Astrocyte (in vitro differentiated cells and primary cell): ENCODE data around the gene NUBP1. TPM values are rescaled to one million over a fixed set of nuclear protein-coding genes. Genes with fewer than 3 reads are reported as not detected.

Experiments used
- DNase-seq: peaks from one replicate; pipeline ENCODE4 v3.0.0-alpha.2; 2010; ENCODE audit warnings: low read depth
- FAIRE-seq: peaks from 2 replicates; lab custom pipeline; 2011; peaks lifted over from hg19 to GRCh38; lab: Jason Lieb, UNC
- H2AFZ ChIP-seq: 2 replicates; pipeline ENCODE4 v1.6.0; 2012; ENCODE audit warnings: low read depth, low read length, inconsistent platforms
- H3K27ac ChIP-seq: 2 replicates; pipeline ENCODE4 v1.5.1; 2011; ENCODE audit warnings: low read depth, low read length, inconsistent platforms
- H3K27me3 ChIP-seq: 2 replicates; pipeline ENCODE4 v1.6.0; 2011; ENCODE audit warnings: low read length, inconsistent platforms; ENCODE audit not compliant: insufficient read depth
- H3K36me3 ChIP-seq: 2 replicates; pipeline ENCODE4 v1.5.1; 2011; ENCODE audit warnings: low read length, inconsistent platforms; ENCODE audit not compliant: insufficient read depth
- H3K4me1 ChIP-seq: 2 replicates; pipeline ENCODE4 v1.5.1; 2011; ENCODE audit warnings: low read length, inconsistent platforms; ENCODE audit not compliant: insufficient read depth
- H3K4me2 ChIP-seq: 2 replicates; pipeline ENCODE4 v1.6.0; 2012; ENCODE audit warnings: low read length, inconsistent platforms
- H3K4me3 ChIP-seq: 2 replicates; pipeline ENCODE4 v1.5.1; 2011; ENCODE audit warnings: low read depth, mild to moderate bottlenecking, low read length, inconsistent platforms; ENCODE audit not compliant: insufficient read depth
- H3K79me2 ChIP-seq: 2 replicates; pipeline ENCODE4 v1.6.0; 2012; ENCODE audit warnings: mild to moderate bottlenecking, low read length, inconsistent platforms; ENCODE audit not compliant: insufficient read depth
- H3K9ac ChIP-seq: 2 replicates; pipeline ENCODE4 v1.6.0; 2012; ENCODE audit warnings: mild to moderate bottlenecking, low read length, inconsistent platforms
- H3K9me3 ChIP-seq: 2 replicates; pipeline ENCODE4 v1.5.1; 2012; ENCODE audit warnings: low read depth, mild to moderate bottlenecking, low read length, inconsistent platforms; ENCODE audit not compliant: insufficient read depth
- H4K20me1 ChIP-seq: 2 replicates; pipeline ENCODE4 v1.6.0; 2012; ENCODE audit warnings: low read length, inconsistent platforms; ENCODE audit not compliant: insufficient read depth
- H3K27ac Mint-ChIP-seq: one replicate; pipeline ENCODE4 v1.8.0; 2021; ENCODE audit warnings: mild to moderate bottlenecking, mixed read lengths; ENCODE audit not compliant: unreplicated experiment
- H3K27me3 Mint-ChIP-seq: one replicate; pipeline ENCODE4 v1.8.0; 2021; ENCODE audit warnings: low read depth, mixed read lengths; ENCODE audit not compliant: unreplicated experiment
- H3K36me3 Mint-ChIP-seq: one replicate; pipeline ENCODE4 v1.8.0; 2021; ENCODE audit warnings: low read depth, mixed read lengths; ENCODE audit not compliant: unreplicated experiment
- H3K4me1 Mint-ChIP-seq: one replicate; pipeline ENCODE4 v1.8.0; 2021; ENCODE audit warnings: low read depth, mixed read lengths; ENCODE audit not compliant: unreplicated experiment
- H3K4me3 Mint-ChIP-seq: one replicate; pipeline ENCODE4 v1.8.0; 2021; ENCODE audit warnings: mild to moderate bottlenecking, moderate library complexity, mixed read lengths; ENCODE audit not compliant: unreplicated experiment
- H3K9me3 Mint-ChIP-seq: one replicate; pipeline ENCODE4 v1.8.0; 2021; ENCODE audit warnings: mild to moderate bottlenecking, mixed read lengths; ENCODE audit not compliant: unreplicated experiment
- CTCF ChIP-seq: IDR thresholded peaks from 2 replicates; pipeline ENCODE4 v1.5.1; 2011; ENCODE audit warnings: low read depth, mild to moderate bottlenecking, inconsistent platforms, low read length, moderate library complexity; ENCODE audit not compliant: insufficient read depth
- EZH2 ChIP-seq: IDR thresholded peaks from 2 replicates; pipeline ENCODE4 v1.6.1; 2012; ENCODE audit warnings: mild to moderate bottlenecking, low read length, inconsistent platforms; ENCODE audit not compliant: insufficient read depth
- total RNA-seq: library from RNA; stranded (reverse); gene quantifications from 2 replicates; pipeline ENCODE4 v1.2.1, GENCODE V29; 2021

The NUBP1 gene
- total RNA-seq, 1 donor from 2014 or later: 17.4 TPM

GRCh38 chr16:10738231-10739077, 5.2 kb upstream of the NUBP1 start:
- Mint-ChIP-seq H3K4me1 (peaks cover 9% of the 10 kb centered on the region), H3K27me3 (no peaks in the 10 kb centered on the region), H3K27ac (peak overlapping the region; percentile 20), H3K9me3 (no peaks in the 10 kb centered on the region), H3K4me3 (no peak overlapping the region), H3K36me3 (no peaks in the 10 kb centered on the region)
- Histone ChIP-seq H3K4me1 (peaks cover 12% of the 10 kb centered on the region), H3K36me3 (no peaks in the 10 kb centered on the region), H3K4me2 (peak overlapping the region; percentile 26), H3K9me3 (no peaks in the 10 kb centered on the region), H4K20me1 (no peaks in the 10 kb centered on the region), H3K27me3 (no peaks in the 10 kb centered on the region), H3K4me3 (no peak overlapping the region), H2AFZ (peak overlapping the region; percentile 0), H3K79me2 (no peaks in the 10 kb centered on the region), H3K27ac (peak overlapping the region; percentile 50), H3K9ac (peak overlapping the region; percentile 38)
- DNase-seq (peak; percentile 58), FAIRE-seq (no peak)
- TF ChIP-seq CTCF (no peak), EZH2 (no peak)

- Histone ChIP-seq H3K79me2 (no peaks in the 10 kb centered on the region), H3K4me2 (no peak overlapping the region), H3K4me1 (peaks cover 19% of the 10 kb centered on the region), H2AFZ (no peak overlapping the region), H3K27ac (no peak overlapping the region), H3K4me3 (no peak overlapping the region), H3K9me3 (no peaks in the 10 kb centered on the region), H4K20me1 (no peaks in the 10 kb centered on the region), H3K36me3 (no peaks in the 10 kb centered on the region), H3K9ac (no peak overlapping the region), H3K27me3 (no peaks in the 10 kb centered on the region)
- Mint-ChIP-seq H3K4me1 (peaks cover 10% of the 10 kb centered on the region), H3K9me3 (no peaks in the 10 kb centered on the region), H3K27ac (no peak overlapping the region), H3K4me3 (no peak overlapping the region), H3K36me3 (no peaks in the 10 kb centered on the region), H3K27me3 (no peaks in the 10 kb centered on the region)
- FAIRE-seq: no peak
- TF ChIP-seq CTCF (no peak), EZH2 (no peak)
- no peak for DNase-seq
Measured at GRCh38 chr16:10740000-10740844, 3.4 kb upstream of the NUBP1 start.
